Heart right ventricle (tissue), 16 donors: Measurements from ENCODE around the gene STX2. TPM values are rescaled to one million over a fixed set of nuclear protein-coding genes. Genes with fewer than 3 reads are reported as not detected.
A peak's percentile ranks its signal among the peaks of the same experiment; 100 is the strongest.

Source experiments
- ATAC-seq, 8 donors: fragments of 200-7000 bp; cut with Tn5 transposase; one replicate each; pipeline ENCODE4 v1.9.1; 2020; ENCODE audit warnings: mild to moderate bottlenecking in 8 of 8, moderate library complexity in 8 of 8, moderate number of reproducible peaks in 1 of 8
- DNase-seq, 2 donors: peaks; one replicate each; pipeline ENCODE4 v3.0.0-alpha.2; 2020
- H3K27ac ChIP-seq, 10 donors: fragments of 200-600 bp; sonication (generic) in 2 of 10; one replicate each; pipeline versions ENCODE4 v1.5.0 to v1.8.0; 2020 to 2022; ENCODE audit warnings: mild to moderate bottlenecking in 3 of 10
- H3K27me3 ChIP-seq, 7 donors: fragments of 200-600 bp; one replicate each; pipeline ENCODE4 v1.8.0; 2021 to 2022; ENCODE audit warnings: mild to moderate bottlenecking in 2 of 7
- H3K36me3 ChIP-seq, 9 donors: fragments of 200-600 bp; sonication (generic) in 1 of 9; one replicate each; pipeline versions ENCODE4 v1.5.0 to v1.8.0; 2020 to 2022; ENCODE audit warnings: mild to moderate bottlenecking in 2 of 9
- H3K4me1 ChIP-seq, 9 donors: fragments of 200-600 bp; sonication (generic) in 1 of 9; one replicate each; pipeline versions ENCODE4 v1.5.0 to v1.8.0; 2020 to 2022; ENCODE audit warnings: mild to moderate bottlenecking in 4 of 9
- H3K4me3 ChIP-seq, 10 donors: fragments of 200-600 bp; sonication (generic) in 2 of 10; one replicate each; pipeline versions ENCODE4 v1.5.0 to v1.8.0; 2020 to 2022; ENCODE audit warnings: mild to moderate bottlenecking in 7 of 10, moderate library complexity in 2 of 10
- H3K9me3 ChIP-seq, 11 donors: fragments of 200-600 bp in 10 of 11; sonication (generic) in 2 of 11; one replicate each; pipeline versions ENCODE4 v1.5.0 to v1.8.0; 2013 to 2022; ENCODE audit warnings: mild to moderate bottlenecking in 2 of 11, control low read depth in 1 of 11, moderate library complexity in 1 of 11
- CTCF ChIP-seq, 9 donors: fragments of 200-600 bp; sonication (generic) in 2 of 9; IDR thresholded peaks; one replicate each; pipeline versions ENCODE4 v1.5.0 to v1.8.0; 2021 to 2022; ENCODE audit warnings: antibody characterized with exemption in 9 of 9, mild to moderate bottlenecking in 5 of 9, moderate library complexity in 1 of 9
- WGBS, 2 donors: extraction: QIAGEN DNeasy Blood & Tissue Kit; methylation state at CpG; one replicate each; pipeline ENCODE4 v1.1.7; 2013; ENCODE audit warnings: inconsistent platforms in 1 of 2; 5-methylcytosine and 5-hydroxymethylcytosine counted together
- intact Hi-C, 10 donors: fragments of 100-400 bp; cut with DNase I; formaldehyde crosslinking; loops; one replicate each; pipeline versions ENCODE4 v1.11.1 to v1.14.2; 2022
- polyA plus RNA-seq, 2 donors: library from polyadenylated mRNA; stranded (reverse); fragments of 200-250 nt; gene quantifications; one replicate each; pipeline ENCODE4 v1.2.3, GENCODE V29; 2013
- total RNA-seq, 10 donors: library from RNA; stranded (reverse); fragmentation: NEBNext Ultra II Directional in 3 of 10; extraction: Animal tissue kit (Norgen Biotek cat#: 25700) in 3 of 10; gene quantifications; one replicate each; pipeline versions ENCODE4 v1.2.1 to v1.2.4, GENCODE V29; 2021 to 2023
- donor health status: Arrhythmogenic right ventricular cardiomyopathy.
- donor health status: ischemic (EF 13 %, LVEDD 7.1; RV severe dilation, severe dysfunction).
- donor health status: healthy with polysubstance abuse.
- donor health status: DM: no; HTN: yes; CAD: no.
- donor health status: DM: no; HTN: no; CAD: no.
- donor health status: ischemic (EF 25% LVEDD 6.9; RV normal size, moderate dysfunction).
- donor health status: ischemic (EF 25% LVEDD 5.7; RV mildly dilated, moderate dysfunction).
- donor health status: healthy.
- donor health status: DM: yes; HTN: yes; CAD: no.
- donor health status: Ischemic cardiomyopathy.
- donor health status: ischemic (EF 35%, LVEDD 5.7; RV mildly dilated, moderate dysfunction).
- donor health status: nonischemic (EF 11% LVEDD 7.7; RV severe dilation, severe dysfunction).
- donor health status: DM: yes; HTN: yes; CAD: no.
- donor health status: PGD.
- donor health status: ischemic (EF 29% LVEDD 5.4; RV normal size, mild dysfunction).
- donor health status: nonischemic (EF 23%, LVEDD 6.1; RV moderate dilation, normal function).

STX2 gene
- total and polyA plus RNA-seq, 12 donors = 6.0 to 17.0 (median 11.6) TPM

GRCh38 chr12:130803702-130804101 is 35.3 kb downstream of the STX2 start:
- Histone ChIP-seq H3K4me3 (no peak overlapping the region), H3K27me3 (no peaks in the 10 kb centered on the region), H3K36me3 (peaks cover 0 to 100% (median 42%) of the 10 kb centered on the region in 9 donors), H3K4me1 (no peaks in the 10 kb centered on the region), H3K9me3 (no peaks in the 10 kb centered on the region), H3K27ac (no peak overlapping the region)
- whole genome bisulfite sequencing, 2 donors = 82 to 91% methylated on average over 5 of the region's 5 CpGs
- no peak for DNase-seq
- intact Hi-C loops = no loop called here
- TF ChIP-seq CTCF (IDR thresholded peaks at IDR 0.05) = no peak
- no peak for ATAC-seq

GRCh38 chr12:130800312-130800711 is 38.7 kb downstream of the STX2 start:
- no peaks in the 10 kb centered on the region for H3K27me3 ChIP-seq
- 86 to 92% methylated on average over 2 of the region's 2 CpGs for WGBS, 2 donors
- no peak for TF ChIP-seq CTCF (IDR thresholded peaks at IDR 0.05)
- DNase-seq (no peak), ATAC-seq (no peak)
- no peaks in the 10 kb centered on the region for H3K4me1 ChIP-seq
- H3K27ac ChIP-seq = no peak overlapping the region
- H3K4me3 ChIP-seq = no peak overlapping the region
- intact Hi-C loops = no loop called here
- no peaks in the 10 kb centered on the region for H3K9me3 ChIP-seq
- peaks cover 0 to 100% (median 35%) of the 10 kb centered on the region in 9 donors for H3K36me3 ChIP-seq

- intact Hi-C loops = no loop called here
- DNase-seq (no peak), ATAC-seq (no peak)
- no peak overlapping the region for H3K27ac ChIP-seq
- H3K9me3 ChIP-seq = no peaks in the 10 kb centered on the region
- TF ChIP-seq CTCF (IDR thresholded peaks at IDR 0.05) = no peak
- H3K4me3 ChIP-seq = no peak overlapping the region
- H3K36me3 ChIP-seq = peaks cover 0 to 100% (median 31%) of the 10 kb centered on the region in 9 donors
- WGBS, 2 donors = 95 to 97% methylated on average over 4 of the region's 4 CpGs
- no peaks in the 10 kb centered on the region for H3K27me3 ChIP-seq
- no peaks in the 10 kb centered on the region for H3K4me1 ChIP-seq
Observed at GRCh38 chr12:130799051-130799450, 40.0 kb downstream of the STX2 start.

GRCh38 chr12:130796985-130797686 is 41.9 kb downstream of the STX2 start:
- 93% methylated on average over 19 of the region's 19 CpGs for WGBS, 2 donors
- intact Hi-C loops = loop anchor here in 1 of 10 donors (2.0 kb wide), 1 partner anchor 18 kb away; no protein-coding TSS in a partner anchor
- H3K9me3 ChIP-seq = no peaks in the 10 kb centered on the region
- H3K4me1 ChIP-seq = no peaks in the 10 kb centered on the region
- no peak overlapping the region for H3K4me3 ChIP-seq
- peak overlapping the region in 1 of 10 donors; percentile 5 for H3K27ac ChIP-seq
- ATAC-seq (no peak), DNase-seq (no peak)
- H3K27me3 ChIP-seq = no peaks in the 10 kb centered on the region
- peaks cover 0 to 99% (median 35%) of the 10 kb centered on the region in 9 donors for H3K36me3 ChIP-seq
- TF ChIP-seq CTCF (IDR thresholded peaks at IDR 0.05) = no peak
